Prostate gland (tissue), 2 donors: ENCODE data around the gene PSD2.

Source experiments
- CTCF ChIP-seq, 4 experiments: fragments of 200-600 bp in 2 of 4; fragments of 450-650 bp in 2 of 4; sonication (generic) in 2 of 4; IDR thresholded peaks; 1 replicate in 3 of 4; 2 replicates in 1 of 4; pipeline ENCODE4 v1.5.1; 2016 to 2019; ENCODE audit warnings: antibody characterized with exemption in 4 of 4, mild to moderate bottlenecking in 2 of 4, moderate library complexity in 2 of 4
- POLR2A ChIP-seq: fragments of 450-650 bp; IDR thresholded peaks from one replicate; pipeline ENCODE4 v1.6.1; 2016; ENCODE audit warnings: antibody characterized with exemption, mild to moderate bottlenecking

- TF ChIP-seq CTCF (IDR thresholded peaks at IDR 0.05) (no peak), POLR2A (no peak)
These were observed 18.6 kb downstream of the PSD2 start for GRCh38 chr5:139814191-139814601.
